NCI-H2107 treated with DMSO at 0.1 percent for 48 hours (cell line): ENCODE measurements around the gene SHANK1.

Experiments used
- DNase-seq: peaks from one replicate; lab custom pipeline; 2025; ENCODE audit not compliant: unreplicated experiment; lab: John Stamatoyannopoulos, UW

The SHANK1 gene

DNA sequence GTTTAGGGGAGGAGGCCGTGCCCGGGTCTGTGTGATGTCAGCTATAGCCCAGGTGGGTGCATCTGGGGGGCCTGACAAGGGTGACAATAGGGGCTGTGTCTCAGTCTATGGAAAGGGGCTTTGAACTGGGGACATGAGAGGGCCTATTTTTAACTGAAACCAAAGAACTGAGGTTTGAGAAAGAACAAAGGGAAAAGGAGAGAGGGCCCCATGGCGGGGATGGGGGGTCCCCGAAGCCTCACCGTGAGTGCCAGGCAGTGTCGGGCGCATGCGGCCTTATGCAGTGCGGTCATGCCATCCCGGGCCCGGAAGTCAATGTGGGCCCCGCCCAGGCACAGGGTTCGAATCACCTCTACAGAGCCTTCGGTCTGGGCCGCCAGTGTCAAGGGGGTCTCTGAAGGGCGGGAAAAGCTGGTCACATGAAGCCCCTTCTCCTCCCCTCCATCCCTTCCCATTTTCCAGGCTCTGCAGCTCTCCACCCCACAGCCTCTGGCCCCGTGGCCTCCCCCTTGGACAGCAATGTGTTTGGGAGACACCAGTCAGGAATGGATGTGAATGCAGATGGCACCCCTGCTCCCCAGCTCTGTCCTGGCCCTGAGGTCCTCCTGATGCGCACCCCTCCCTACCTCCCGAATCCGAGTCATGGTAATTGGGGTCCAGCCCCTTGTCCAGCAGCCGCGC, 5.9 kb downstream of the SHANK1 start:
- no peak for DNase-seq

DNA sequence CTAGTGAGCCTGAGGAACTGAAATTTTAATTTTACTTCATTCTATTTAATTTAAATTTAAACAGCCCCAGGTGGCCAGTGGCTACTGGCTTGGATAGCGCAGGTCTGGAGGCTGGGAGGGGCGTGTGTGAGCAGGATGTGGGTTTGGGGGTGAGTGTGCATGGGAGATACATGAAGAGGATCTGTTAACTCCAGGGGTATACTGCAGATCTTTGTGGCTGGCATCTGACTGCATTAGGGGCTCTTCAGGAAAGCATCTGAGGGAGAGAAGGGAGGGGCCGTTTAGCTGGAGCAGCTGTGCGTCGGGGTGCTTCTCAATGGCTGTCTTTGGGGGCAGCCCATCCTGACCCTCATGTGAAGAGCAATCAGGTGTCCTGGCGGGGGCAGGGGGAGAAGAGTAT, 6.8 kb downstream of the SHANK1 start:
- no peak for DNase-seq

DNA sequence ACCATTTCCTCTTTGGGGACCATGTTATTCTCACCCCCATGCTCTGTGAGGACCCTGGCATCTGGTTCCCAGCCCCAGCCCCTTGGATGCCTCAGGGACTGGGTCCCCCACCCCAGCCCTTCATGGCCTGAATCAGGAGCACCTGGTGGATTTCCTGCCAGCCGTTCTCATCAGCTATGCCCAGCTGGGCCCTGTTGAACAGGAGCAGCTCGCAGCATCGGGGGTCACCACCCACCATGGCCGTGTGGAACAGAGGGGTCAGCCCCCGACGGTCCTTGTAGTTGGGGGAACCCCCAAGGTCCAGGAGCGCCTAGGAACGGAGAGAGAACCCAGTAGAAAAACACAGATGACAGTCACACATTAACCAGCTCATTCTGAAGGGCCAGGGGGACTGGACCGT, 7.8 kb downstream of the SHANK1 start:
- no peak for DNase-seq

DNA sequence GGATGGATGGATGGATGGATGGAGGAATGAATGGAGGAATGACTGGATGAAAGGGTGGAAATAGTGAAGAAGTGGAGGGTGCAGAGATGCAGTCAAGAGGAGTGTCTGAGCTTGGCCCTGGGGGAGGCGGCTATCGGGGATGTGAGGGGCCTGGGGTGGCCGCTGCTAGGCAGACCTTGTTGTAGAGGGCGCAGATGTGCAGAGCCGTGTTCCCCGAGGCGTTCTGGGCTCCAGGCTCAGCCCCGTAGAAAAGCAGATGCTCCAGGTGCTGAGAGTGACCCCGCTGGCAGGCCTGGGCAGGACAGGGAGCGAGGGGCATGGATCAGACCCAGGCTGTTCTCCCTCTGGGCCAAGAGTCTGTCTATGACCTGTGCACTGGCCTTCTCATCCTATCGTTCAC, 8.4 kb downstream of the SHANK1 start:
- DNase-seq: no peak

DNA sequence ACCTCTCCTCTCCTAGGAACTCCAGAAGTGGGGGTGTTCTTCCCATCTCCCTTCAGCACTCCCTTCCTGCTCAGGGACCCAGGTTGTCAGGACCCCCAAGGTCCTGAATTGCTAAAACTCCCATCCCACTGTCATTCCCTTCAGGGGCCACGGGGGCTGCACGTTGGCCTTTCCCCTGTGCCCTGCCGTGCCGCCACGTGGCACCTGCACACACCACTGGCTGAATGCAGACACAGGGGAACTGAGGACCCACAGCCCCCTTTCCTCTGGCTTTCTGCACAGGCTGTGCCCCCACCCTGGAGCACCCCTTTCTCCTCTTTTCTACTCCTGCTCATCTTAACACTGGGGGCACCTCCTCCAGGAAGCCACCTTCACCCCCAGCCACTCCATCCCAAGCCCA, 9.0 kb downstream of the SHANK1 start:
- DNase-seq: no peak

DNA sequence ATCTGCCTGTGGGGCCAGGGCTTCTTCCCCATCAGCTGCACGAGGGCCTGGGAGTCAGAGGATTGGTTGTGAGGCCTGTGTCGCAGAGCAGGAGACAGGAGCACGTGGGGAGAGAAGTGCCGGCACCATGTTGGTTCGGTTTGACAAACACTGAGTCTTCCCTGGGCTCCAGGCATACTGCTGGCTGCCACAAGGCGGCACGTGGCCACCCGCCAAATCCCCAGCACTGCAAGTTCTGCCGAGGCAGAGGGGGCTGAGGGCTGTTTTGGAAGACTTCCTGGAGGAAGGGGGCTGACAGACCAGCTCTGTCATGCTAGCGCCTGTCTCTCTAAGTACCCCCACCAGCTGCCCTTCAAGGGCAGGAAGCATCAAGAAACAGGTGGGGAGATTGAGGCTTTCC, 9.5 kb downstream of the SHANK1 start:
- DNase-seq: no peak

DNA sequence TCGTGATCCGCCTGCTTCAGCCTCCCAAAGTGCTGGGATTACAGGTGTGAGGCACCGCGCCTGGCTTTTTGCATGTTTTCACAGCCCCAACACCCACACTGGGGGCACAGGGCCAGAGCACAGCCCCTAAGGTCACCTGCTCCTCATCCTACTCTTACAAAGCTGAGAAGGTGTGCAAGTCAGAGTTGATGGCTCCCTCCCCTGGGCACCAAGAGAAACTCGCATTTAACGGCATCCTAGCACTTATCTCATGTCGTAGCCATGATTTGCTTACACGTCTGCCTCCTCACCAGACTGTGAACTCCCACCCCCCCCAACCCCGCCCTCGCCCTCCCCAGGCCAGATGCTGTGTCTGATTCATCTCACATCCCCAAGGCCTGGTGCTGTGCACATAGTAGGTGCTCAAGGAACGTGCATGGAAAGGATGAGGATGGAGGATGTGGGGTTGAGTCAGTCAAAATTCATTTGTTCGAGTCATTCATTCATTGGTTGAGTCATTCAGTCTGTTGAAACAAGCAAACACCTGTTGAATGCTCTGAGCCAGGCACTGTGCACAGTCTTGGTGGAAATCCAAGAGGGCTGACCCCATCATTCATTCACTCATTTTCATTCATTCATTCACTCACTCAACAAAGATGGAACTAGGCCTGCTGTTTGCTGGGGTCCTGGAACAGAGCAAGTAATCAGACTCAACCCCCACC, 11.3 kb downstream of the SHANK1 start:
- DNase-seq: no peak

DNA sequence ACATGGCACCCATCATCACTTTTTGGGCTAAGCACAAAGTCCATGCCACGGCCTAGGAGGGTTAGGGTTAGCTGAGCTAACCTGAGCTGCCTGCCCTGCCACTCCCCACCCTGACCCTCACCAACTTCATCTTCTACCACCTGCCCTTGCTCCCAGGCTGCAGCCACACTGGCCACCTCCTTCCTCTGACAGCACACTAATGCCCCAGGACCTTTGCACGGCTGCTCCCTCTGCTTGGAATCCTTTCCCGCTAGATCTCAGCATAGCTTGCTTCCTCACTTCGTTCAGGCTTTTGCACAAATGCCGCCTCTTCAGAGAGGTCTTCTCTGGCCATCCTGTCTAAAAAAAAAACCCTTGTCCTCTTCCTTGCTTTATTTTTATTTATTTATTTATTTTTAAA, 13.2 kb downstream of the SHANK1 start:
- DNase-seq: no peak

DNA sequence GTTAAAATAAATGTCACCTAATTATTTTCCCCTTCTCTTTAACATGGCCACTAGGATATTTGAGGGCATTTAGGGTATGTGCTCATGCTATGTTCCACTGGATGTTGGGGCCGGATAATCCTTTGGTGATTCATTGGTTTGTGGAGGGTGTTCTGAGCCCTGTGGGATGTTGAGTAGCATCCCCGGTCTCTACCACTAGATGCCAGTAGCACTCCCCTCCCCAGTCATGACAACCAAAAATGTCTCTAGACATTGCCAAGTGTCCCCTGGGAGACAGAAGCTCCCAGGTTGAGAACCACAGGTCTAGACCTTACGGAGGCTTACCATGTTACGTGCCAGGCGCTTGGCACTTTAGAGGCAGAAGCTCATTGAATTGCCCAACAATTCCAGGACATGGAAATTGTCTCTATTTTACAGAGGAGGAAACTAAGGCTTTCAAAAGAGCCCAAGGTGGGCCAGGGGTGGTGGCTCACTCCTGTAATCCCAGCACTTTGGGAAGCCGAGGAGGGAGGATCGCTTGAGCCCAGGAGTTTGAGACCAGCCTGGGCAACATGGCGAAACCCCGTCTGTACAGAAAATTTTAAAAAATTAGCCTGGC, 14.1 kb downstream of the SHANK1 start:
- DNase-seq: peak; percentile 21

DNA sequence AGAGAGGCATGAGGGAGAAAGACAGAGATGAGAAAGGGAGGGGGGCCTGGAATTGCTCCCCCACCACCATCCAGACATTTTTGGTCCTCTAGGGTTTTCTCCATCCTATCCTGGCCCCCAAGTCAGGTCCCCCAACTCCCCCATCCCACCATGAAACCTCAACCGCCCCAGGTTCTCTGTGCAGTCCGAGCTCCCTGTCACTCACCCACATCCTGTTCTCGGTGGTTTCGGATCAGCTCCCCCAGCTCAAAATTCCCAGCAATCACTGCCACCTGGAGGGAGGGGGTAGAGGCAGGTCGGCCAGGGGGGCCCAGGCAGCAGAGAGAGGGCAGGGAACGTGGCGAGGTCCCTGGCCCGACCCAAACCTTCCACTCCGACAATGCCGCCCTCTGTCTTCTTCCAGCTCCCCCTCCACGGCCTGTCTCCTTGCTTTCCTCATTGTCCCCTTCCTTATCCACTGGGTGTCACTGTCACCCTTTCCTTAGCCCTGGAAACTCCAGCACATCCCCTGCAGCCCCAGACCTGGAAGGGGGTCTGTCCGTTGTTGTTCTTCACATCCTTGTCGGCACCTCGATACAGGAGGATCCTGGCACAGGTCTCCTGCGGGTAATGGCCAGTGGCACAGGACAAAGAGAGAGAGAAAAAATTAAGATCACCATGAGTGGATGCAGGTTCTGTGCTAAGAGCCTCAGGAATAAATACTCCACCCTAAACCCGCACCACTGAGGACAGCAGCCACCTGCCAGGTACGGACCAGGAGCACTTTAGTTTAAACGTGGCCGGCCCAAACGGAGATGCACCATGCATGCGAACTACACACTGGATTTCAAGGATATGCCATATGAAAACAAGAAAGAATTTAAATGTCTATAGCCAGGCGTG, 15.4 kb downstream of the SHANK1 start:
- no peak for DNase-seq

DNA sequence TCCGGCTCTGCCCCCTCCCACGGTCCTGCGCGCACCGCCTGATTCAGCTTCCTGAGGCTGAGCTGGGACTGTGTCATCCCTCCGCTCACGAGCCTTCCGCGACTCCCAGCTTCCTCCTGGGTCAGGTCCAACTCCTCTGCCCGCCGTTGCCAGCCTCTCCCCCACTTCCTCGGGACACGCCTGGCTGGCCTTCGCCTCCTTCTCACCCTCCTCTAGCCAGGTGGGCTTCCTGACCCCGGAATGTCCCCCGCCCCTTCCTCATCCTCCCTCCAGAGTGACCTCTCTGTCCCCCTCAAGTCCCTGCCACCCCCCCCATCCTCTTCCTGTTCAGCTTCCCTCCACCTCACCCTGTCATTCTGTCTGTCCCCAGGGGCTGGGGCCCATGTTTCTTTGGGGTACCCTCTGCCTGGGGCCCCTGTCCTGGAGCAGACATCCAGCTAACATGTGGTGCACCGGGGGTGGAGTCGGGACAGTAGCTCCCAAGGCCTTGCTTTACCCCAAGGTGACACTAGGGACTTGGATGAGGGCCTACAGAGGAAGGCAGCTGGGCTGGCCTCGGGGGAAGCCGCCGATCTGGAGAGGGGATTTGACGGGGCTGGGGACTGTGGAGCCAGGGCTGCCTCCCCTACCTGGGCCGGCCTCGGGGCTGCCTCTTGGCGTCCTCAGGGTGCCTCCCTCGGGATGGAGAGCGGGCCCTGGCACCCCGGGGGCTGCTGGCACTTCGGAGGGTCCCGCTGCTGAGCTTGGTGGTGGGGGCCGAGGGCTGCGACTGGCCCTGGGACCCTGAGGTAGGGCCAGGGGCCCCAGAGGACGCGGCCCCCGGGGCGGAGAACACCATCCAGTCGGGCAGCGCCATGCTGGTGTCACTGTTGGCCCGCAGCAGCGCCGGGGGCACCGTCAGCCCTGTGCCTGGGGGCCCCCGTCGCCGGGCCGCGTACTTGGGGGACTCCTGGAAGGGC, 16.5 kb downstream of the SHANK1 start:
- no peak for DNase-seq

DNA sequence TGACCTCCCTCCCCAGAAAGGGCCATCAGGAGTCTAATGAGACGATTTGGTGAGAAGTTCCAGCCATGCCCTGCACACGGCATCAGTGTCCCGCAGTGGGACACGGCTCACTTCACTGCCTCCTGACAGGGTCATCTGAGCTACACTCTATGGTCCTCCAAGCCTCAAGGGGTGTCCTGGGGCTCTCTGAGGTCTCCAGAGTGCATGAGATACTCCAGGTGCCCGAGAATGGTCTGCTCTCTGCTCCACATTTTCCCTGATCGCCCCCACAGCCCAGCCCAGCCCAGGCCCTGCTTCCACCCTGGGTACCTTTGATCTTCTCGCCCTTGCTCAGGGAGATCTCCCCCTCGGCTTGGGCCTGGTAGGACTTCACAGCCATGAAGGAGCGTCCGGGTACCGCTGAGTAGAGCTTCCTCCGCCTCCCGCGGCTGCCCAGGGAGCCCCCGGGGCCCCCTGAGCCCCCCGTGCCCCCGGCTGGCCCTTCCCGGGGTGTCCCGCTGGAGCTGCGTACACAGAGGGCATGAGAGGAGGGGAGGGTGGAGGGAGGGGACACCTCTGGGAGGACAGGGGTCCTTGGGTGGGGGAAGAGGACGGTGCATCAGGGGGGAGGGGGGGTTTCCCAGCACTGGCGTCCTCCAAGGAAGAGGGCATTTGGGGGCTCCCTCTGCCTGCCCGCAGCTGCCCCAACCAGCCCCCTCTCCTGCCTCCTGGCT, 17.3 kb downstream of the SHANK1 start:
- DNase-seq: no peak

DNA sequence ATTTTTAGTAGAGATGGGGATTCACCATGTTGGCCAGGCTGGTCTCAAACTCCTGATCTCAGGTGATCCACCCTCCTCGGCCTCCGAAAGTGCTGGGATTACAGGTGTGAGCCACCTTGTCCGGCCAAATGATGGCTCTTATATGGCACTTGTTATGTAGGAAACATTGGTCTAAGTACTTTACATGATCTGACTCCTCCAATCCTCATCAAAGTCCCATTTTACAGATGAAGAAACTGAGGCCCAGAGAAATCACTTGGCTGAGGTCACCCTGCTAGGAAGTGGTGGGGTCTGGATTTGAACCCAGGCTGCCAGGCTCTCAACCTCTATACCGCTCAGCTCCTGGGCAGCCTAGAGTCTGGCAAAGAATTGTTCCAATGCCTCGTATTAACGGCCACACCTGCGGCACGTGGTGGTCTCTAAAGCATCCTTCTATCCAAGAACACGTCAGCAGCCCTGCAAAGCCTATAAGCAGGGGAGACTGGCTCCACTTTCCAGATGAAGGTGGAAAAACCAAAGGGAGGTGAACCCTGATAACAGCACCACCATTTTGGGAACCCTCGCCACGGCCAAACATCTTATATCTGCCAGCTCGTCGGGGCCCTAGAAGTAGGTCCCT, 18.1 kb downstream of the SHANK1 start:
- DNase-seq: no peak

DNA sequence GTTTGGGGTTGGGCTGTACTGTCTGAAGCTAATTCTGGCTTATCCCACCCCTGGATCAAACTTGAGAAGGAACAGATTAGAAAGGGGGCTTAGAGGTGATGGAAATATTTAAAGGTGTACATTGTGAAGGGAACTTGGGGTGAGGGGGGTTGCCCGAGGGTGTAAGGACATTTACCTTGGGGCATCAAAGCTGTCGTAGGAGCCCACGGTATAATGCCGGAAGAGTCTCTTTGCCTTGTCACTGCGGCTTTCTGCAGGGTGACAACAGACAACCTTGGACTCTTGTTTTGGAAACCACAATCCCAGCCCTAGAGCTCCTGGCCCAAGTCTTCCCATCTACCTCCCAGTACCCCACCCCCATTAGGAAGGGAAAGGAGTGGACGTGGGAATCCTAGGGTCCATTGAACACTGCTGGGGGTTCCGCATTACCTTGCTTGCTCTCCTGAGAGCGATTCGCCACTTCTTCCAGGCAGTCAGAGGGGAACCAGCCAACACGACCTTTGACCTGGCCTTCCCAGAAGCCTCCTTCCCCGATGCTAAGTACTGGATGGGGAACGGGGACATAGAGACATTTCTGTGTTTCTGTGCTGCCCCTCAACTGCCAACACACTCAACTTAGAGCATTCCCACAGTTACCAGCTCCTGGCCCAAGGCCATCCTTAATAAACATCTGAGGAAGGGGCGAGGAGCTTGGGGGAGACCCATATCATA, 22.0 kb downstream of the SHANK1 start:
- DNase-seq: no peak

DNA sequence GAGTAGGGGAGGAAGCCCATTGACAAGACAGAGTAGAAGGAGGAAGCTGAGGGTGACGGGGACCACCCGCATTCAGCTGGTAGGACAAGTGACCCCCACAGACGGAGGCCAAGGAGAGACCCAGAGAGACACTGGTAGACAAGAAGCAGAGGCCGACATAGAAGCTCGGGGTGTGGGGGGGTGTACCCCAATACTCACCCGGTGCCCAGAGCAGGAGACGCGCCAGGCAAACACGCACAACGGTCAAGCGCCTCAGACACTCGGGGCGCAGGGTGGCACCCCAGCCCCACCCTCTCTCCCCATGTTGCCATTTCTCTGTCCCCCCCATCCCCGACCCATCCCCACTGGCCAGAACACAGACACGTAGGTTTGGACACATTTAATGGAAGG, 23.5 kb downstream of the SHANK1 start:
- DNase-seq: no peak

DNA sequence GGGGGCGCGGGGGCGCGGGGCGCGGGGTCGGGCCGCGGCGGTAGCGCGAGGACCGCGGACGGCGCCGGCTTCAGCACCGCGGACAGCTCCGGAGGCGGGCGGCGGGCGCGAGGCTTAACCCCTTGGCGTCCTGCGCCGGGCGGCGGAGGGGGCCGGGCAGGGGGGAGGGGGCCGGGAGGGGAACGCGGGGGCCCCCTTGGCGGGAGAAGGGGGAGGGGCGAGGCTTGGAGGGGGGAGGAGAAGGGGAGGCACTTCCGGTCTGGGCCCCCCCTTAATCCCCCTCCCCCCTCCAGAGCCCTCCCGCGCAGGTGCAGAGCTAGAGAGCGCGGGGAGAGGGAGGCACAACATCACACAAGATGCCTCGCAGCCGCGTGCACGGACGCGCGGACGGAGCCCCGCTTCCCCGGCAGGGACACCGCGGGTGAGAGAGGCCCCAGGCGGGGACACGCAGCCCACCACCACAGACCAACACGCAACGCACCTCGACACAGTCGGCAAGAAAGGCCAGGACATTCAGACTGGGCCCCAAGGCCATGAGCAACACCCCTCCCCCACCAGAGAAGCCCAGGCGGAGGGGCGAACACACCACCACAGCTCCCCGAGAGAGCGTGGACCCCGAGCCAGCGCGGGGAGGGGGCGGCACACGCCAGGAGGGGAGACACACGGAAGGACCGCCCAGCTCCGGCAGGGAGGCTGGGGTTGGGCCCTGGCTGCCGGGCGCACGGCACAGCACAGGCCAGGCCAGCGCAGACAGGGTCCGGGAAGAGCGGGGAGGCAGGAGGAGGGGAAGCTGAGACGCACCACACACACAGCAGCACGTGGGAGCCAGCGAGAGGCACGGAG, 24.1 kb downstream of the SHANK1 start:
- no peak for DNase-seq

DNA sequence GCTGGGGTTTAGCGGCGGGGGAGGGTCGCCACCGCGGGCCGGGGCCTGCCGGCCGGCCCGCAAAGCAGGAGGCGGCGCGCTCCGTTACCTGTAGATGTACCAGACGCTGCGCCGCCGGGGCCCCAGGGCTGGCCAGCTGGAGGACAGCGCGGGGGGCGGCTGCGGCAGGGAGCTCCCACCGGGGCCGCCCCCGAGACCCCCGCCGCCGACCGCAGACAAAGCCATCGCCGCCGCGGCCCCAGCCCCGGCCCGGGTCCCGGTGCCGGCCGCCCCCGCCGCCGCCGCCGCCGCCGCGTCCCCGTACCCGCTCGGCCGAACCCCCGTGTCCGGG, 24.8 kb downstream of the SHANK1 start:
- DNase-seq: no peak
